MCF 10A (cell line): ENCODE data around the gene PAX3. TPM values are rescaled to one million over a fixed set of nuclear protein-coding genes. Genes with fewer than 3 reads are reported as not detected.

Experiments
- Bru-seq: library from RNA; stranded (reverse); fragments of 400-500 nt; gene quantifications from one replicate; lab custom pipeline; 2021; lab: Mats Ljungman, UMichigan
- BruChase-seq, 2 experiments: library from RNA; stranded (reverse); fragments of 400-500 nt; gene quantifications; one replicate each; lab custom pipeline; 2021; lab: Mats Ljungman, UMichigan
- BruUV-seq: library from RNA; stranded (reverse); fragments of 400-500 nt; replicated peaks from 2 replicates; lab custom pipeline; 2021; lab: Mats Ljungman, UMichigan
- CTCF ChIA-PET: fragments of 300-600 bp; sonication (Branson Sonifier 250); formaldehyde crosslinking; extraction: SDS; loops from one replicate; lab custom pipeline; 2021; ENCODE audit warnings: antibody characterized with exemption, inconsistent platforms; lab: Yijun Ruan, JAX
- POLR2A ChIA-PET: fragments of 300-600, 350-650 bp; sonication (Branson Sonifier 250); formaldehyde crosslinking; extraction: SDS; loops from one replicate; lab custom pipeline; 2020; ENCODE audit warnings: antibody characterized with exemption, inconsistent platforms; lab: Yijun Ruan, JAX
- DNase-seq: peaks from one replicate; pipeline ENCODE4 v3.0.0-alpha.2; 2018; ENCODE audit not compliant: unreplicated experiment
- H3K27ac Mint-ChIP-seq: one replicate; pipeline ENCODE4 v1.8.0; 2022; ENCODE audit warnings: mild to moderate bottlenecking, low read depth, mixed read lengths; ENCODE audit not compliant: unreplicated experiment
- H3K27me3 Mint-ChIP-seq: one replicate; pipeline ENCODE4 v1.8.0; 2022; ENCODE audit warnings: mixed read lengths; ENCODE audit not compliant: insufficient read depth, unreplicated experiment
- H3K36me3 Mint-ChIP-seq: one replicate; pipeline ENCODE4 v1.8.0; 2022; ENCODE audit warnings: mild to moderate bottlenecking, moderate library complexity, mixed read lengths; ENCODE audit not compliant: insufficient read depth, unreplicated experiment
- H3K4me1 Mint-ChIP-seq: one replicate; pipeline ENCODE4 v1.8.0; 2022; ENCODE audit warnings: mixed read lengths; ENCODE audit not compliant: insufficient read depth, unreplicated experiment
- H3K4me3 Mint-ChIP-seq: one replicate; pipeline ENCODE4 v1.8.0; 2022; ENCODE audit warnings: mild to moderate bottlenecking, moderate library complexity, mixed read lengths; ENCODE audit not compliant: unreplicated experiment
- H3K9me3 Mint-ChIP-seq: one replicate; pipeline ENCODE4 v1.8.0; 2022; ENCODE audit warnings: mixed read lengths; ENCODE audit not compliant: unreplicated experiment
- intact Hi-C: fragments of 100-400 bp; cut with micrococcal nuclease; formaldehyde crosslinking; loops from 2 replicates; pipeline ENCODE4 v1.14.1; 2022
- long read RNA-seq: library from polyadenylated mRNA; stranded (forward); transcript quantifications from one replicate; pipeline ENCODE4 v2.0.0, GENCODE V29; 2022
- total RNA-seq: library from RNA; stranded (reverse); gene quantifications from 2 replicates; pipeline ENCODE4 v1.2.3, GENCODE V29; 2022
- TF ChIP-seq, protein P1 (sequence below): fragments of 200-600 bp; IDR thresholded peaks from one replicate; pipeline ENCODE4 v1.8.0; 2022; ENCODE audit warnings: antibody characterized with exemption, mild to moderate bottlenecking; ENCODE audit not compliant: unreplicated experiment

The PAX3 gene
- total RNA-seq = not detected in 2 replicates
- Bru-seq, nascent RNA = not detected
- percentile 2 among the genes with signal in this experiment for BruChase-seq, experiment 1, labeled RNA remaining after a 6-hour chase
- BruChase-seq, experiment 2, labeled RNA remaining after a 2-hour chase = not detected
- long read RNA-seq = 0 reads

DNA sequence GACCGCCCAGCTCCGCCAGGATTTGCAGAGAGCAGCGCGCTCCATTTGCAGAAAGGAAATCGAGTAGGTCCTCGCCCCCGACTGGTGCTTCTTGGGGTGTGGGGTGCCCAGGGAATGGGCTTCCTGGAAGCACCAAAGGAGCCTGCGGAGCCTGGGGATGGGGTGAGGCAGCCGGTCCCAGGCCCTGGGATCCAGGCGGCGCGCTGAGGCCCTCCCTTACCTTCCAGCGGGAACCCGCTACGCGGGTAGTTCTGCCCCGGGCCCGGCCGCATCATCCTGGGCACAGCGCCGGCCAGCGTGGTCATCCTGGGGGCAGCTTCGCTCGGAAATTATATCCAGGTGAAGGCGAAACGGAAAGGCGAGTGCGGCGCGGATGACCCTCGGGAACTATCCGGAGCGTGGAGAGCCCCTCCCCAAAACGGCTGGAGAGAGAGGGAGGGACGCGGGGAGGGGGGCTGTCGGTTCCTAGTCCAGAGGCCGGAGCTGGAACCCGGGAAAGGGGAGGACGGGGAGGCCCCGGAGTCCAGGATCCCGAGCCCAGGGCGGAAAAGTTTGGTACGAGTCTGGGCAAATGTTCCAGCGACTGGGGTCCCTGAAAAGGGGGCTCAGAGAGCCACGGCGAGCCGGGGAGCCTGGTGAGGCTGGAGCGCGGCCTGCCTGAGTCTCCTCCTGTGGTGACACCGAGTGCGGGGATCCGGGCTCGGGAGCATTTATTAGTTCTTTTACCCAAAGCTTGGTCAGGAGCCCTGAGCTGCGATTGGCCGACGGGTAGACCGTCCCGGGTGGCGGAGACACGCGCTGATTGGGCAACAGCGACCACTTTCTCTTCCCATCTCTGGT, at the start of gene PAX3:
Gene PAX3, minus strand, starts transcription at position 688 of the 840 bp plus-strand sequence. Its CDS starts 383 bp downstream, at position 305.
- Mint-ChIP-seq H3K9me3 (peaks cover 8% of the 10 kb centered on the region), H3K27ac (no peak within 1 kb of the TSS), H3K36me3 (no peaks in the 10 kb centered on the region), H3K4me3 (no peak within 1 kb of the TSS), H3K4me1 (peaks cover 7% of the 10 kb centered on the region), H3K27me3 (peaks cover 100% of the 10 kb centered on the region)
- no peak for DNase-seq
- TF ChIP-seq, protein P1, sequence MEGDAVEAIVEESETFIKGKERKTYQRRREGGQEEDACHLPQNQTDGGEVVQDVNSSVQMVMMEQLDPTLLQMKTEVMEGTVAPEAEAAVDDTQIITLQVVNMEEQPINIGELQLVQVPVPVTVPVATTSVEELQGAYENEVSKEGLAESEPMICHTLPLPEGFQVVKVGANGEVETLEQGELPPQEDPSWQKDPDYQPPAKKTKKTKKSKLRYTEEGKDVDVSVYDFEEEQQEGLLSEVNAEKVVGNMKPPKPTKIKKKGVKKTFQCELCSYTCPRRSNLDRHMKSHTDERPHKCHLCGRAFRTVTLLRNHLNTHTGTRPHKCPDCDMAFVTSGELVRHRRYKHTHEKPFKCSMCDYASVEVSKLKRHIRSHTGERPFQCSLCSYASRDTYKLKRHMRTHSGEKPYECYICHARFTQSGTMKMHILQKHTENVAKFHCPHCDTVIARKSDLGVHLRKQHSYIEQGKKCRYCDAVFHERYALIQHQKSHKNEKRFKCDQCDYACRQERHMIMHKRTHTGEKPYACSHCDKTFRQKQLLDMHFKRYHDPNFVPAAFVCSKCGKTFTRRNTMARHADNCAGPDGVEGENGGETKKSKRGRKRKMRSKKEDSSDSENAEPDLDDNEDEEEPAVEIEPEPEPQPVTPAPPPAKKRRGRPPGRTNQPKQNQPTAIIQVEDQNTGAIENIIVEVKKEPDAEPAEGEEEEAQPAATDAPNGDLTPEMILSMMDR = no peak
- POLR2A ChIA-PET = interaction anchor here (0.6 kb wide), 1 partner anchor 9 kb away, joined by 3 read pairs; no protein-coding TSS in a partner anchor
- CTCF ChIA-PET = interaction anchor here (0.6 kb wide), 1 partner anchor 23 kb away, joined by 4 read pairs; no protein-coding TSS in a partner anchor
- no TSS peak for BruUV-seq
- intact Hi-C loops = loop anchor here (5.0 kb wide), 1 partner anchor 236 kb away; no protein-coding TSS in a partner anchor

GRCh38 chr2:222341331-222341730, 42.5 kb upstream of the PAX3 start:
- Mint-ChIP-seq H3K36me3 (no peaks in the 10 kb centered on the region), H3K27ac (no peak overlapping the region), H3K4me1 (no peaks in the 10 kb centered on the region), H3K27me3 (no peaks in the 10 kb centered on the region), H3K9me3 (no peaks in the 10 kb centered on the region), H3K4me3 (no peak overlapping the region)
- intact Hi-C loops = no loop called here
- ChIA-PET POLR2A (no interaction called here), CTCF (no interaction called here)
- DNase-seq = no peak
- TF ChIP-seq, protein P1 = no peak
- no TSS peak for BruUV-seq

DNA sequence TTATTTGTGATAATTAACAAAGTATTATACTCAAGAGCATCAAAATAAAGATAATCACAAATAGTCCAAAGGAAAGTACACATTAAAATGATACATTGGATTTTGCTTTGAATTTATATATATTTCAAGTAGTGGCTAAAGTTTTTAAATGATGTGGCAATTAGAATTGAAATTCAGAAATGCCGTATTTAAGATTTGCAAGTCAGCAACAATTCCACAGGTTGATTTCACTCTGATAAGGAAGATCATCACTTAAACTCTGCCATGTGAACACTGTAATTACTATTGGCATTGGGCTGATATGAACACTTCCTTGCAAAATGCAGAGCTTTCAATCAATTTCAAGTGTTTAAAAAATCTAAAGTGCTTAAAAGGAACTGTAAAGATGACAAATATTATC, 39.6 kb upstream of the PAX3 start:
- intact Hi-C loops = no loop called here
- no peak for DNase-seq
- CTCF ChIA-PET = interaction anchor here (0.7 to 1.7 kb wide), 4 partner anchors 9 to 181 kb away, joined by 3 to 4 read pairs (median 3); no protein-coding TSS in a partner anchor
- no peak overlapping the region for H3K27ac Mint-ChIP-seq
- TF ChIP-seq, protein P1 = no peak
- no peaks in the 10 kb centered on the region for H3K4me1 Mint-ChIP-seq
- H3K27me3 Mint-ChIP-seq = no peaks in the 10 kb centered on the region
- H3K4me3 Mint-ChIP-seq = no peak overlapping the region
- peaks cover 9% of the 10 kb centered on the region for H3K9me3 Mint-ChIP-seq
- POLR2A ChIA-PET = interaction anchor here (0.8 kb wide), 1 partner anchor 14 kb away, joined by 4 read pairs; no protein-coding TSS in a partner anchor
- BruUV-seq = no TSS peak
- H3K36me3 Mint-ChIP-seq = no peaks in the 10 kb centered on the region

- H3K27ac Mint-ChIP-seq = no peak overlapping the region
These were observed 38.1 kb upstream of the PAX3 start for GRCh38 chr2:222336931-222337330.

More at GRCh38 chr2:222336931-222337330, 38.1 kb upstream of the PAX3 start:
- Mint-ChIP-seq H3K36me3 (no peaks in the 10 kb centered on the region), H3K4me1 (peaks cover 5% of the 10 kb centered on the region), H3K9me3 (peaks cover 9% of the 10 kb centered on the region), H3K4me3 (no peak overlapping the region), H3K27me3 (no peaks in the 10 kb centered on the region)
- BruUV-seq = no TSS peak
- intact Hi-C loops = no loop called here
- POLR2A ChIA-PET = interaction anchor here (0.6 to 1.7 kb wide), 4 partner anchors 14 to 225 kb away, joined by 3 to 4 read pairs (median 4); no protein-coding TSS in a partner anchor
- CTCF ChIA-PET = interaction anchor here (0.6 to 1.4 kb wide), 5 partner anchors 11 to 1649 kb away, joined by 3 to 5 read pairs (median 4); no protein-coding TSS in a partner anchor
- no peak for DNase-seq
- TF ChIP-seq, protein P1 = no peak
